ENCODE measurements around the gene PLEKHA5.
"Not testable (repeated sequence)": the region's sequence is repeated elsewhere in the genome, so short reads cannot be mapped to it uniquely, and the experiment has no call there.

Gene PLEKHA5

DNA sequence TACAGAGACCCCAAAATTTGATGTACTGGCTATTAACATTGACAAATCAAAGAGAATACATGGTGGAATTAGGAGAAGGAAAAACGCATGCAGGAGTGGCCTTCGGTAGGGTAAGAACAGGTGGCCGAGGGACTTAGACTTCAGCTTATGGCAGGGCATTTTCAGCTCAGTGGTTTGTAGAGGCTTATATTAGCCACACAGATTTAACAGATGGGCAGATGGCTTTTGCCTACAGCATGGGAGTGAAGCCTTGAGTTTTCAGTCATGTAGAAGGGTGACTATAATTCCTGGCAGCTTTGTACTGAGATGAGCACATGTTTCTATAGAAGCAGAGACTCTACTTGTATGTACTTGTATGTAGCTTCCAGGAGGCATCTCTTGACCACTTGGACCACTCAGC is 40.9 kb upstream of the PLEKHA5 start:
- TF ChIP-seq, protein P1, sequence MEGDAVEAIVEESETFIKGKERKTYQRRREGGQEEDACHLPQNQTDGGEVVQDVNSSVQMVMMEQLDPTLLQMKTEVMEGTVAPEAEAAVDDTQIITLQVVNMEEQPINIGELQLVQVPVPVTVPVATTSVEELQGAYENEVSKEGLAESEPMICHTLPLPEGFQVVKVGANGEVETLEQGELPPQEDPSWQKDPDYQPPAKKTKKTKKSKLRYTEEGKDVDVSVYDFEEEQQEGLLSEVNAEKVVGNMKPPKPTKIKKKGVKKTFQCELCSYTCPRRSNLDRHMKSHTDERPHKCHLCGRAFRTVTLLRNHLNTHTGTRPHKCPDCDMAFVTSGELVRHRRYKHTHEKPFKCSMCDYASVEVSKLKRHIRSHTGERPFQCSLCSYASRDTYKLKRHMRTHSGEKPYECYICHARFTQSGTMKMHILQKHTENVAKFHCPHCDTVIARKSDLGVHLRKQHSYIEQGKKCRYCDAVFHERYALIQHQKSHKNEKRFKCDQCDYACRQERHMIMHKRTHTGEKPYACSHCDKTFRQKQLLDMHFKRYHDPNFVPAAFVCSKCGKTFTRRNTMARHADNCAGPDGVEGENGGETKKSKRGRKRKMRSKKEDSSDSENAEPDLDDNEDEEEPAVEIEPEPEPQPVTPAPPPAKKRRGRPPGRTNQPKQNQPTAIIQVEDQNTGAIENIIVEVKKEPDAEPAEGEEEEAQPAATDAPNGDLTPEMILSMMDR (IDR thresholded peaks at IDR 0.05; ENCODE audit: low read depth, low read length): no peak
- peak overlapping the region; percentile 95 for H3K27ac ChIP-seq
- H3K4me3 ChIP-seq (ENCODE audit: low read depth, low read length): no peak overlapping the region
- H3K36me3 ChIP-seq: no peaks in the 10 kb centered on the region; the same call in 1 of the 2 replicates
- peaks cover 51% of the 10 kb centered on the region for H3K9me3 ChIP-seq (ENCODE audit: severe bottlenecking)
- DNase-seq: peak; percentile 84
- H3K27me3 ChIP-seq (ENCODE audit: insufficient read depth, low read depth, severe bottlenecking): no peaks in the 10 kb centered on the region

DNA sequence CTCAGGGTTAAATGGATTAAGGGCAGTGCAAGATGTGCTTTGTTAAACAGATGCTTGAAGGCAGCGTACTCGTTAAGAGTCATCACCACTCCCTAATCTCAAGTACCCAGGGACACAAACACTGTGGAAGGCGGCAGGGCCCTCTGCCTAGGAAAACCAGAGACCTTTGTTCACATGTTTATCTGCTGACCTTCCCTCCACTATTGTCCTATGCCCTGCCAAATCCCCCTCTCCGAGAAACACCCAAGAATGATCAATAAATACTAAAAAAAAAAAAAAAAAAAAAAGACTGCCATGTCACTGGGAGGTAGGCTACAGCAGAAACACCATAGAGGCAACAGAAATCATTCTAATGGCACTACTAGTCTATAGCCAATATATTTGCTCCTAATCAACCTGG is 37.1 kb upstream of the PLEKHA5 start:
- H3K27me3 ChIP-seq (ENCODE audit: insufficient read depth, low read depth, severe bottlenecking); H3K36me3 ChIP-seq; H3K4me3 ChIP-seq (ENCODE audit: low read depth, low read length); DNase-seq: not testable (repeated sequence)
- Histone ChIP-seq H3K9me3 (ENCODE audit: severe bottlenecking) (peaks cover 37% of the 10 kb centered on the region), H3K27ac (0 out of 2 replicates have a peak overlapping the region, but pooled peaks have one; percentile 44)

DNA sequence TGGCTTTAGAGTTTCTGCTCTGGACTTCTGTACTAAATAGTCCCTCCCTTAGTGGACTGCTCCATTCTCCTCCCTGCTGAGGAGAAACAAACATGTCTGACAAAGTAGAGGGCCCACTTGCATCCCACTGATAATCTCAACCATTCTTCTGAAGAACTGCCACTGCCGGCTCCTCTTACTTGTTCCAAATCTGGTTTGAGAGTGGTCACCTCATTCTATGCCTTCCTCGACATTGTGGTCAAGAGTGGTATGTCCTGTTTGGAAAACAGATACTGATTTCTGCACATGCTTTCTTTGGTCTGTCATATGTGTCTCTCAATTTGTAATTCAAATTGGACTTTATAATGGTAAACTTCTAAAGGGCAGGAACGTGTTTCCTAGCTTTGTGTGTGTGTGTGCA is 36.3 kb upstream of the PLEKHA5 start:
- TF ChIP-seq, protein P1 (IDR thresholded peaks at IDR 0.05; ENCODE audit: low read depth, low read length): no peak
- Histone ChIP-seq H3K36me3 (no peaks in the 10 kb centered on the region; the same call in 1 of the 2 replicates), H3K4me3 (ENCODE audit: low read depth, low read length) (no peak overlapping the region), H3K27me3 (ENCODE audit: insufficient read depth, low read depth, severe bottlenecking) (no peaks in the 10 kb centered on the region), H3K27ac (no peak overlapping the region), H3K9me3 (ENCODE audit: severe bottlenecking) (peaks cover 36% of the 10 kb centered on the region)
- DNase-seq: no peak

DNA sequence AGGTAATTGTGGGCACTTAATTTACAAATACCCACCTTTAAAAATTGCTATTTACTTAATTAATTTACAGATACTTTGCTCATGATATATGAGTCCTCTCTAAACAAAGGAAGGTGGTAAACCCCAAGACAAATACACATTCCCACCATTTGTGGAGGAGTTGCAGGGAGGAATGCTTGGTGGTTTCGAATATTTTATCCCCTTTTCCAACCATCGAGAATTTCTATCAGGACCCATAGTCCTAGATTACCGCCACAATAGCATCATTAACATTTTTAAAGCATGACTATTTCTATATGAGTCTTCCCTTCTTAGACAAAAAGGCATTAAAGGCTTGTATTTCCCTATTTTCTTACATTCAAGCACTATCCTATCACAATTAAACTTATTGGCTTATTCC is 34.2 kb upstream of the PLEKHA5 start:
- Histone ChIP-seq H3K27me3 (ENCODE audit: insufficient read depth, low read depth, severe bottlenecking) (no peaks in the 10 kb centered on the region), H3K4me3 (ENCODE audit: low read depth, low read length) (no peak overlapping the region), H3K36me3 (no peaks in the 10 kb centered on the region; the same call in 1 of the 2 replicates), H3K9me3 (ENCODE audit: severe bottlenecking) (peaks cover 20% of the 10 kb centered on the region), H3K27ac (no peak overlapping the region)
- no peak for DNase-seq
- TF ChIP-seq, protein P1 (IDR thresholded peaks at IDR 0.05; ENCODE audit: low read depth, low read length): no peak

DNA sequence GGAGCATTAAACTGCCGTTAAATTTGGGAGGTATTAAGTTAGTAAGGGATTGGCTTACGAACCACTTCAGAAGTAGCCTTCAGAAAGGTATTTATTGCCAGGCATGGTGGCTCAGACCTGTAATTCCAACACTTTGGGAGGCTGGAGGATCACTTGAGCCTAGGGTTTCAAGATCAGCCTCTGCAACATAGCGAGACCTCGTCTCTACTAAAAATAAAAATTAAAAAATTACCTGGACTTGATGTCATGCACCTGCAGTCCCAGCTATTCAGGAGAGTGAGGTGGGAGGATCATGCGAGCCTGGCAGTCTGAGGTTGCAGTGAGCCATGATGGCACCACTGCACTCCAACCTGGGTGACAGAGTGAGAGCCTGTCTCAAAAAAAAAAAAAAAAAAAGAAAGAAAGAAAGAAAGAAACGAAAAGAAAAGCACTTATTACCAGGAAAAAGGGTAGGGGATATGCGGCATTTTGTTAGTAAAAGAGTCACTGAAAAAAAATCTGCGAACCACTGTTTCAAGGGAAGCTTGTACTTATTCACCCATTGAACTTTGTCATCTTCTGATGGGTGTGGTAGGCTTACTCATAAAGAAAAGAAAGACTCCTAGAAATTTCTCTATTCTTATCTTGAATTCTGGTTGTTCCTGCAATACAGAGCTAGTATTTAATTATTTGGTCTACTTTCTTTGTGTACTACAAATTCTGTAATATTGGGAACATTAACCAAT is 33.6 kb upstream of the PLEKHA5 start:
- no peak overlapping the region for H3K27ac ChIP-seq
- peaks cover 14% of the 10 kb centered on the region for H3K9me3 ChIP-seq (ENCODE audit: severe bottlenecking)
- H3K4me3 ChIP-seq (ENCODE audit: low read depth, low read length): no peak overlapping the region
- no peaks in the 10 kb centered on the region for H3K36me3 ChIP-seq
- DNase-seq: no peak
- H3K27me3 ChIP-seq (ENCODE audit: insufficient read depth, low read depth, severe bottlenecking): no peaks in the 10 kb centered on the region
- TF ChIP-seq, protein P1 (IDR thresholded peaks at IDR 0.05; ENCODE audit: low read depth, low read length): no peak

DNA sequence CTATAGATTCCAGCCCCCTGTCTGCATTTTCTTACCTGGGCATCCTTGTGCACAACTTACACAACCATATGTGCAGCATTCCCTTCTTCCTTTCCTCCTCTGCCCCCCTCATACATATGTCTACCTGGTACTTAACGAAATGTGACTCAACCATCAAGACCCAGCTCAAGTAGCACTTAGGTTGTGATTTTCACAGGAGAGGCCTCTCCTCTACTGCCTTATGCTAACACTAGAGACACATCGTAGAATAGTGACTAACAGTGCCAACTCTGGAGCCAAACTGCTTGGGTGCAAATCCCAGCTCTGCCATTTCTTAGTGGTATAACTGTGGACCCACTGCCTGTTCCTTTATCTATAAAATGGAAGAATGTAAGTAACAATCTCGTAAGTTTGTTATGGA is 24.1 kb upstream of the PLEKHA5 start:
- H3K27ac ChIP-seq: no peak overlapping the region
- H3K27me3 ChIP-seq (ENCODE audit: insufficient read depth, low read depth, severe bottlenecking): no peaks in the 10 kb centered on the region
- no peaks in the 10 kb centered on the region for H3K36me3 ChIP-seq
- no peak overlapping the region for H3K4me3 ChIP-seq (ENCODE audit: low read depth, low read length)
- TF ChIP-seq, protein P1 (IDR thresholded peaks at IDR 0.05; ENCODE audit: low read depth, low read length): no peak
- DNase-seq: no peak
- H3K9me3 ChIP-seq (ENCODE audit: severe bottlenecking): no peaks in the 10 kb centered on the region
